ENCODE results near the gene PTPRG. TPM values are rescaled to one million over a fixed set of nuclear protein-coding genes. Genes with fewer than 3 reads are reported as not detected.

Gene PTPRG
- total RNA-seq, 2 donors from 2014 or later, result 26.0 to 26.3 TPM

DNA sequence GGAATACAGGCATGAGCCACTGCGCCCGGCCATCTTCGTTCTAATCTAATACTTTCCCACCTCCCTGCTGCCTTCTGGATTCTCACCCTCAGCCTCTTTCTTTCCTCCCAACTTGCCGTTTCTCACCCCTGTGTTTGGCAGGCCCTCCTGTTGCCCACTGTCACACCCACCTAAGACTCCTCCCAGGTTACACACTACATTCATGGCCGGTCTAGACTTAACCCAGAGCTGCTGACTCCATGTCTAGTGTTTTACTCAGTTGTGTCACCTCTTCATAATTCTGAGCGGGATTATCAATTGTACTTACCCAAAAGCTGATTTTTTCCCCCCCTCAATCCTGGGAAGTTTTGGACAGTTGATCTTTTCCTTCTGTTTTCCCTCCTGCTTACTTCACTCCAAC is 588.2 kb downstream of the PTPRG start:
- Histone ChIP-seq H3K27ac (no peak overlapping the region), H3K36me3 (no peaks in the 10 kb centered on the region), H3K9me3 (no peaks in the 10 kb centered on the region), H3K27me3 (no peaks in the 10 kb centered on the region), H3K4me3 (no peak overlapping the region), H3K4me1 (no peaks in the 10 kb centered on the region), H3K9ac (ENCODE audit: low read depth in 2 of 2, low read length in 2 of 2) (no peak overlapping the region)
- TF ChIP-seq, protein P1, sequence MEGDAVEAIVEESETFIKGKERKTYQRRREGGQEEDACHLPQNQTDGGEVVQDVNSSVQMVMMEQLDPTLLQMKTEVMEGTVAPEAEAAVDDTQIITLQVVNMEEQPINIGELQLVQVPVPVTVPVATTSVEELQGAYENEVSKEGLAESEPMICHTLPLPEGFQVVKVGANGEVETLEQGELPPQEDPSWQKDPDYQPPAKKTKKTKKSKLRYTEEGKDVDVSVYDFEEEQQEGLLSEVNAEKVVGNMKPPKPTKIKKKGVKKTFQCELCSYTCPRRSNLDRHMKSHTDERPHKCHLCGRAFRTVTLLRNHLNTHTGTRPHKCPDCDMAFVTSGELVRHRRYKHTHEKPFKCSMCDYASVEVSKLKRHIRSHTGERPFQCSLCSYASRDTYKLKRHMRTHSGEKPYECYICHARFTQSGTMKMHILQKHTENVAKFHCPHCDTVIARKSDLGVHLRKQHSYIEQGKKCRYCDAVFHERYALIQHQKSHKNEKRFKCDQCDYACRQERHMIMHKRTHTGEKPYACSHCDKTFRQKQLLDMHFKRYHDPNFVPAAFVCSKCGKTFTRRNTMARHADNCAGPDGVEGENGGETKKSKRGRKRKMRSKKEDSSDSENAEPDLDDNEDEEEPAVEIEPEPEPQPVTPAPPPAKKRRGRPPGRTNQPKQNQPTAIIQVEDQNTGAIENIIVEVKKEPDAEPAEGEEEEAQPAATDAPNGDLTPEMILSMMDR (IDR thresholded peaks at IDR 0.05), result no peak
- intact Hi-C loops (cut with DNase I), result no loop called here
- DNase-seq, result no peak

DNA sequence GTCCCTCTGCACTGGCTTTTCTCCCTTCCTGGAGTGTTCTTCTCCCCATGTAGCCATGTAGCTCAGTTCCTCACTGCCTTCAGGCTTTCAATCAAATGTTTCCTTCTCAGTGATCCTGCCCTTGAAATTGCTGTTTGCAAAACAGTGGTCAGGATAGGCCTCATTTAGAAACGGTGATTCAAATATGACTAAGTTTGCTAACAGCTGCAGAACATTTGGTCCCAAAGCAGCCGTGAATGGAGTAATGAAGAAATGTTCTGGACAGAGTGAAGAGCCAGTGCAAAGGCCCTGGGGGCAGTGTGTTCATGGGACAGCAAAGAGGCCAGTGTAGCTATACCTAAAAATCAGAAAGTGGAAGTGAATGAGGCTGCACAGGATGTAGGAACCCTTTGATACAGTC is 588.6 kb downstream of the PTPRG start:
- H3K9me3 ChIP-seq, result no peaks in the 10 kb centered on the region
- no peaks in the 10 kb centered on the region for H3K36me3 ChIP-seq
- no peak overlapping the region for H3K27ac ChIP-seq
- H3K27me3 ChIP-seq, result no peaks in the 10 kb centered on the region
- intact Hi-C loops (cut with DNase I), result no loop called here
- no peak for DNase-seq
- H3K4me3 ChIP-seq, result no peak overlapping the region
- no peak overlapping the region for H3K9ac ChIP-seq (ENCODE audit: low read depth in 2 of 2, low read length in 2 of 2)
- TF ChIP-seq, protein P1 (IDR thresholded peaks at IDR 0.05), result no peak
- no peaks in the 10 kb centered on the region for H3K4me1 ChIP-seq

- Histone ChIP-seq H3K9ac (ENCODE audit: low read depth in 2 of 2, low read length in 2 of 2) (no peak overlapping the region), H3K4me3 (no peak overlapping the region), H3K9me3 (no peaks in the 10 kb centered on the region), H3K36me3 (no peaks in the 10 kb centered on the region), H3K27ac (no peak overlapping the region), H3K27me3 (no peaks in the 10 kb centered on the region), H3K4me1 (no peaks in the 10 kb centered on the region)
- intact Hi-C loops (cut with DNase I), result no loop called here
- TF ChIP-seq, protein P1 (IDR thresholded peaks at IDR 0.05), result no peak
- no peak for DNase-seq
Measured at GRCh38 chr3:62151591-62151990, 590.2 kb downstream of the PTPRG start.

GRCh38 chr3:62153231-62153630 is 591.9 kb downstream of the PTPRG start:
- H3K27me3 ChIP-seq, result no peaks in the 10 kb centered on the region
- no peak overlapping the region for H3K27ac ChIP-seq
- no peaks in the 10 kb centered on the region for H3K36me3 ChIP-seq
- H3K4me3 ChIP-seq, result no peak overlapping the region
- no peak overlapping the region for H3K9ac ChIP-seq (ENCODE audit: low read depth in 2 of 2, low read length in 2 of 2)
- H3K4me1 ChIP-seq, result no peaks in the 10 kb centered on the region
- H3K9me3 ChIP-seq, result no peaks in the 10 kb centered on the region
- TF ChIP-seq, protein P1 (IDR thresholded peaks at IDR 0.05), result no peak
- DNase-seq, result no peak
- intact Hi-C loops (cut with DNase I), result no loop called here

GRCh38 chr3:62154457-62155148 is 593.2 kb downstream of the PTPRG start:
- Histone ChIP-seq H3K4me1 (no peaks in the 10 kb centered on the region), H3K36me3 (no peaks in the 10 kb centered on the region), H3K27me3 (no peaks in the 10 kb centered on the region), H3K27ac (no peak overlapping the region), H3K9me3 (no peaks in the 10 kb centered on the region), H3K9ac (ENCODE audit: low read depth in 2 of 2, low read length in 2 of 2) (no peak overlapping the region), H3K4me3 (no peak overlapping the region)
- intact Hi-C loops (cut with DNase I), result no loop called here
- TF ChIP-seq, protein P1 (IDR thresholded peaks at IDR 0.05), result no peak
- DNase-seq, result no peak
